ENCODE measurements around the gene PLEKHB2. TPM values are rescaled to one million over a fixed set of nuclear protein-coding genes. Genes with fewer than 3 reads are reported as not detected.

Gene PLEKHB2
- total and polyA plus RNA-seq, 2 of the 8 experiments (the other 6 are each of a cell fraction or from before 2014, with no cell fraction given), result 42.4 to 54.8 TPM

DNA sequence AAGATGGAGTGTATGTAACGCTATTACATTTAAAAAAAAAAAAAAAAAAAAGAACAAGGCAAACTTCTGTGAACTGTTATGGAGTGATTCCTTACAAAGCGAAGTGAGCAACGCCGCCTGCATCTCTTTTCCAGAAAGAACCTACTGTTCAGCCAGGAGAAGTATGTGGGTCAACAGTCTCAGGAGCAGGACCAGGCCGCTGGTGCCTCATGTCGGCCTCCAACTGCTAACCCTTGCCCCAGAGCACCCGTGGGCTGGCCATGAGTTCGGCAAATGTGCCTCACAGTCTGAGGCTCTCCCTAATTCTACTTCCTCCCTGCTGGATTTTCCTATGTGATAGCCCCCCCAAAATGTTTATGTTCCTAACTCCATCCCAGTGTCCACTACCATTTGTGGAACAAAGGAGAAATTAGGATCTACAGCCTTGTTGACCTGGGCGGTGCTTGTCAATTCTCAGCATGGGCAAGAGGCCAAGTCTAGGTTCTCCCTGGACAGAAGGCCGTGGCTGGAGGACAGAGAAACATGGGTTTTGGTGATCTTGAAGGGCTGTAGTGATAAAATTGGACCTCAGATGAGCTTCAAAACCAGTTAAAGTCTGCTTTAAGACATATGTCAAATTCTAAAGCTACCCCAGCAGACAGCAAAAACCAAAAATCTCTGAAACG, 27.8 kb upstream of the PLEKHB2 start (continued):
- TF ChIP-seq TAF1 (IDR thresholded peaks at IDR 0.05; ENCODE audit: low read depth, low read length) (no peak), USF2 (IDR thresholded peaks at IDR 0.05; ENCODE audit: low read length) (no peak), CTBP2 (IDR thresholded peaks at IDR 0.05; ENCODE audit: borderline replicate concordance, insufficient read depth, insufficient read length, low read length) (no peak), TBP (IDR thresholded peaks at IDR 0.05; ENCODE audit: low read depth, low read length) (no peak), SP1 (IDR thresholded peaks at IDR 0.05; ENCODE audit: low read depth, low read length) (no peak)
- TF ChIP-seq, protein P1, sequence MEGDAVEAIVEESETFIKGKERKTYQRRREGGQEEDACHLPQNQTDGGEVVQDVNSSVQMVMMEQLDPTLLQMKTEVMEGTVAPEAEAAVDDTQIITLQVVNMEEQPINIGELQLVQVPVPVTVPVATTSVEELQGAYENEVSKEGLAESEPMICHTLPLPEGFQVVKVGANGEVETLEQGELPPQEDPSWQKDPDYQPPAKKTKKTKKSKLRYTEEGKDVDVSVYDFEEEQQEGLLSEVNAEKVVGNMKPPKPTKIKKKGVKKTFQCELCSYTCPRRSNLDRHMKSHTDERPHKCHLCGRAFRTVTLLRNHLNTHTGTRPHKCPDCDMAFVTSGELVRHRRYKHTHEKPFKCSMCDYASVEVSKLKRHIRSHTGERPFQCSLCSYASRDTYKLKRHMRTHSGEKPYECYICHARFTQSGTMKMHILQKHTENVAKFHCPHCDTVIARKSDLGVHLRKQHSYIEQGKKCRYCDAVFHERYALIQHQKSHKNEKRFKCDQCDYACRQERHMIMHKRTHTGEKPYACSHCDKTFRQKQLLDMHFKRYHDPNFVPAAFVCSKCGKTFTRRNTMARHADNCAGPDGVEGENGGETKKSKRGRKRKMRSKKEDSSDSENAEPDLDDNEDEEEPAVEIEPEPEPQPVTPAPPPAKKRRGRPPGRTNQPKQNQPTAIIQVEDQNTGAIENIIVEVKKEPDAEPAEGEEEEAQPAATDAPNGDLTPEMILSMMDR (IDR thresholded peaks at IDR 0.05; ENCODE audit: control extremely low read depth in 1 of 3, insufficient read depth in 1 of 3, low read depth in 1 of 3, low read length in 3 of 3), result no peak
- TF ChIP-seq, protein P2, sequence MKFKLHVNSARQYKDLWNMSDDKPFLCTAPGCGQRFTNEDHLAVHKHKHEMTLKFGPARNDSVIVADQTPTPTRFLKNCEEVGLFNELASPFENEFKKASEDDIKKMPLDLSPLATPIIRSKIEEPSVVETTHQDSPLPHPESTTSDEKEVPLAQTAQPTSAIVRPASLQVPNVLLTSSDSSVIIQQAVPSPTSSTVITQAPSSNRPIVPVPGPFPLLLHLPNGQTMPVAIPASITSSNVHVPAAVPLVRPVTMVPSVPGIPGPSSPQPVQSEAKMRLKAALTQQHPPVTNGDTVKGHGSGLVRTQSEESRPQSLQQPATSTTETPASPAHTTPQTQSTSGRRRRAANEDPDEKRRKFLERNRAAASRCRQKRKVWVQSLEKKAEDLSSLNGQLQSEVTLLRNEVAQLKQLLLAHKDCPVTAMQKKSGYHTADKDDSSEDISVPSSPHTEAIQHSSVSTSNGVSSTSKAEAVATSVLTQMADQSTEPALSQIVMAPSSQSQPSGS (IDR thresholded peaks at IDR 0.05; ENCODE audit: low read length), result no peak
